Measurements from ENCODE around the gene FLNB. TPM values are rescaled to one million over a fixed set of nuclear protein-coding genes. Genes with fewer than 3 reads are reported as not detected.

The FLNB gene
- total and polyA plus RNA-seq, 4 experiments from 2014 or later, result 3.9 to 28.5 (median 18.5) TPM

DNA sequence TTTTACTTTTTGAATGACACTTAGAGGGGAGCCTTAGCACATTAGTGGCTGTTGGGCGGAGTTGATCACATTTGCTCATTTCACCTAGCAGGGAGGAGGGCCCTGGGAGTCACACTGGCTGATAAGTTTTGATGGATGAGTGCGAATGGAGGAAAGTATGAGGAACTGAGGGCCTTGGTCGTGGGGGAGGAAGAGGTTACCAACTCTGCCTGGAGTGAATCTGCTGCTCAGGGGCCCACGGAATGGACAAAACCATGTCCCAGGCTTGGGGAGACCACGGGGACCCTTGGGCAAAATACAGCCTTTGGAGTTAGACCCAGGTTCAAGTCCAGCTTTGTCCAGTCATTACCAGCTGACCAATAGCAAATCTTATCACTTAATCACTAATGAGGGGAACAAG is 5.1 kb upstream of the FLNB start:
- no peak for DNase-seq
- peaks cover 13% of the 10 kb centered on the region for H3K4me1 ChIP-seq (ENCODE audit: insufficient read depth, low read length)
- no peaks in the 10 kb centered on the region for H3K27me3 Mint-ChIP-seq
- peaks cover 8 to 15% (median 11%) of the 10 kb centered on the region in 4 donors for H3K4me1 Mint-ChIP-seq
- H3K27ac Mint-ChIP-seq, result no peak overlapping the region
- intact Hi-C loops (cut with micrococcal nuclease), result loop anchor here (10.0 kb wide), 1 partner anchor 432 kb away; the partner anchor contains the start of gene PDHB
- no peaks in the 10 kb centered on the region for H3K9me3 Mint-ChIP-seq
- H3K4me3 Mint-ChIP-seq, result peak overlapping the region in 1 of 8 donors; percentile 26
- no peaks in the 10 kb centered on the region for H3K9me3 ChIP-seq (ENCODE audit: control insufficient read depth in 1 of 2, low read length in 2 of 2)
- no peaks in the 10 kb centered on the region for H3K27me3 ChIP-seq (ENCODE audit: insufficient read depth, low read length)
- ChIA-PET CTCF (ENCODE audit: partially characterized antibody) (no interaction called here), POLR2A (ENCODE audit: partially characterized antibody) (no interaction called here)
- no peak overlapping the region for H3K4me3 ChIP-seq (ENCODE audit: low read length in 2 of 2)
- H3K27ac ChIP-seq (ENCODE audit: low read depth, low read length), result no peak overlapping the region
- no peaks in the 10 kb centered on the region for H3K36me3 ChIP-seq (ENCODE audit: insufficient read depth, low read length)
- H3K36me3 Mint-ChIP-seq, result no peaks in the 10 kb centered on the region

DNA sequence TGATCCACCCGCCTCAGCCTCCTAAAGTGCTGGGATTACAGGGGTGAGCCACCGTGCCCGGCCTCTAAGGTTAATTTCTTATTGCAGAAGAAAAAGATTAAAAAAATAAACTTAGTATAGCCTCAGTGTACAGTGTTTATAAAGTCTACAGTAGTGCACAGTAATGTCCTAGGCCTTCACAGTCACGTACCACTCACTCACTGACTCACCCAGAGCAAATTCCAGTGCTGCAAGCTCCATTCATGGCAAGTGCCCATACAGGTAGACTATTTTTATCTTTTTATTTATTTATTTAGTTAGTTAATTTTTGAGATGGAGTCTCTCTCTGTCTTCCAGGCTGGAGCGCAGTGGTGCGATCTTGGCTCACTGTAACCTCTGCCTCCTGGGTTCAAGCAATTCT is 3.2 kb upstream of the FLNB start:
- POLR2A ChIA-PET (ENCODE audit: partially characterized antibody), result interaction anchor here (0.6 to 1.1 kb wide), 2 partner anchors 8 to 18 kb away, joined by 3 read pairs; no protein-coding TSS in a partner anchor
- intact Hi-C loops (cut with micrococcal nuclease), result loop anchor here (10.0 kb wide), 1 partner anchor 430 kb away; the partner anchor contains the start of gene PDHB
- no peaks in the 10 kb centered on the region for H3K36me3 Mint-ChIP-seq
- Histone ChIP-seq H3K36me3 (ENCODE audit: insufficient read depth, low read length) (no peaks in the 10 kb centered on the region), H3K4me1 (ENCODE audit: insufficient read depth, low read length) (peaks cover 12% of the 10 kb centered on the region), H3K9me3 (ENCODE audit: control insufficient read depth in 1 of 2, low read length in 2 of 2) (no peaks in the 10 kb centered on the region), H3K27me3 (ENCODE audit: insufficient read depth, low read length) (no peaks in the 10 kb centered on the region), H3K27ac (ENCODE audit: low read depth, low read length) (no peak overlapping the region), H3K4me3 (ENCODE audit: low read length in 2 of 2) (no peak overlapping the region)
- H3K4me3 Mint-ChIP-seq, result no peak overlapping the region
- H3K9me3 Mint-ChIP-seq, result no peaks in the 10 kb centered on the region
- H3K4me1 Mint-ChIP-seq, result peaks cover 8 to 19% (median 9%) of the 10 kb centered on the region in 4 donors
- CTCF ChIA-PET (ENCODE audit: partially characterized antibody), result interaction anchor here (0.9 to 1.3 kb wide), 2 partner anchors 162 to 173 kb away, joined by 3 to 4 read pairs; no protein-coding TSS in a partner anchor
- H3K27me3 Mint-ChIP-seq, result no peaks in the 10 kb centered on the region
- no peak for DNase-seq
- H3K27ac Mint-ChIP-seq, result no peak overlapping the region

DNA sequence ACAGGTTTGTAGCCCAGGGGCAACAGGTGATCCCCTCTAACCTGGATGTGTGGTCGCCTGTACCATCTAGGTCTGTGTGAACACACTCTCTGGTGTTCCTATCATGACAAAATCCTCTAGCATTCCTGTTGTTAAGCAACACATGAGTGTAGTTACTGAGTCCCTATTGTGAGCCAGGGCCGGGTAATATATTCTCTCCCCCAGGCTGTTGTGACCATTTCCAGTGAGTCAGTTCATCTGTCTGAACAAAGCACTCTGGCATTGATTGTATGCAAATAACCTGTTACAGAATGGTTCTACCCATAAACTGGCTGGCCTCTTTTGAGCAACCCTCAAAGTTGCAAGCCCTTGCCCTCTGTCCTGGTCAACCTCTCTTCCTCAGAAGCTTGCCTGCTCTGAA is 2.6 kb upstream of the FLNB start:
- Mint-ChIP-seq H3K4me1 (peaks cover 8 to 26% (median 12%) of the 10 kb centered on the region in 4 donors), H3K27me3 (no peaks in the 10 kb centered on the region), H3K27ac (peak overlapping the region in 1 of 7 donors; percentile 68), H3K9me3 (no peaks in the 10 kb centered on the region), H3K4me3 (no peak overlapping the region), H3K36me3 (no peaks in the 10 kb centered on the region)
- intact Hi-C loops (cut with micrococcal nuclease), result loop anchor here (10.0 kb wide), 1 partner anchor 429 kb away; the partner anchor contains the start of gene PDHB
- H3K27ac ChIP-seq (ENCODE audit: low read depth, low read length), result no peak overlapping the region
- no peaks in the 10 kb centered on the region for H3K36me3 ChIP-seq (ENCODE audit: insufficient read depth, low read length)
- CTCF ChIA-PET (ENCODE audit: partially characterized antibody), result interaction anchor here (1.1 kb wide), 1 partner anchor 212 kb away, joined by 4 read pairs; no protein-coding TSS in a partner anchor
- H3K9me3 ChIP-seq (ENCODE audit: control insufficient read depth in 1 of 2, low read length in 2 of 2), result no peaks in the 10 kb centered on the region
- DNase-seq, result no peak
- POLR2A ChIA-PET (ENCODE audit: partially characterized antibody), result interaction anchor here (1.1 kb wide), 1 partner anchor 17 kb away, joined by 3 read pairs; no protein-coding TSS in a partner anchor
- H3K4me1 ChIP-seq (ENCODE audit: insufficient read depth, low read length), result peaks cover 19% of the 10 kb centered on the region
- no peak overlapping the region for H3K4me3 ChIP-seq (ENCODE audit: low read length in 2 of 2)
- H3K27me3 ChIP-seq (ENCODE audit: insufficient read depth, low read length), result no peaks in the 10 kb centered on the region

DNA sequence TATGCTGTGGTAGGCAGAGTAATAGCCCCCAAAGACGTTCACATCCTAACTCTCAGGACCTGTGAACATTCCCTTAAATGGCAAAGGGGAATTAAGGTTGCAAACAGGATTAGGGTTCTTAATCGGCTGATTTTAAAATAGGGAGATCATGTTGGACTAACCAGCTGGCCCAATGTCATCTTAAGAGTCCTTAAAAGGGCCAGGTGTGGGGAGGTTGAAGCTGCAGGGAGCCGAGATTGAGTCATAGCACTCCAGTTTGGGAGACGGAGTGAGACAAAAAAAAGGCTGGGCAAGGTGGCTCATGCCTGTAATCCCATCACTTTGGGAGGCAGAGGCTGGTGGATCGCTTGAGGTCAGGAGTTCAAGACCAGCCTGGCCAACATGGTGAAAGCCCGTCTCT is 1.6 kb upstream of the FLNB start:
- H3K4me1 ChIP-seq (ENCODE audit: insufficient read depth, low read length), result peaks cover 20% of the 10 kb centered on the region
- intact Hi-C loops (cut with micrococcal nuclease), result loop anchor here (10.0 kb wide), 1 partner anchor 428 kb away; the partner anchor contains the start of gene PDHB
- Mint-ChIP-seq H3K4me1 (peaks cover 11 to 35% (median 18%) of the 10 kb centered on the region in 4 donors), H3K4me3 (peak overlapping the region; percentile 1 to 71 (median 18)), H3K9me3 (no peaks in the 10 kb centered on the region), H3K36me3 (no peaks in the 10 kb centered on the region), H3K27ac (peak overlapping the region in 3 of 7 donors; percentile 4 to 54 (median 29)), H3K27me3 (no peaks in the 10 kb centered on the region)
- no peak overlapping the region for H3K4me3 ChIP-seq (ENCODE audit: low read length in 2 of 2)
- no peaks in the 10 kb centered on the region for H3K27me3 ChIP-seq (ENCODE audit: insufficient read depth, low read length)
- POLR2A ChIA-PET (ENCODE audit: partially characterized antibody), result no interaction called here
- no peak for DNase-seq
- H3K36me3 ChIP-seq (ENCODE audit: insufficient read depth, low read length), result no peaks in the 10 kb centered on the region
- H3K27ac ChIP-seq (ENCODE audit: low read depth, low read length), result no peak overlapping the region
- CTCF ChIA-PET (ENCODE audit: partially characterized antibody), result interaction anchor here (1.1 to 2.9 kb wide), 7 partner anchors 8 to 211 kb away, joined by 3 to 36 read pairs (median 5); no protein-coding TSS in a partner anchor
- no peaks in the 10 kb centered on the region for H3K9me3 ChIP-seq (ENCODE audit: control insufficient read depth in 1 of 2, low read length in 2 of 2)

DNA sequence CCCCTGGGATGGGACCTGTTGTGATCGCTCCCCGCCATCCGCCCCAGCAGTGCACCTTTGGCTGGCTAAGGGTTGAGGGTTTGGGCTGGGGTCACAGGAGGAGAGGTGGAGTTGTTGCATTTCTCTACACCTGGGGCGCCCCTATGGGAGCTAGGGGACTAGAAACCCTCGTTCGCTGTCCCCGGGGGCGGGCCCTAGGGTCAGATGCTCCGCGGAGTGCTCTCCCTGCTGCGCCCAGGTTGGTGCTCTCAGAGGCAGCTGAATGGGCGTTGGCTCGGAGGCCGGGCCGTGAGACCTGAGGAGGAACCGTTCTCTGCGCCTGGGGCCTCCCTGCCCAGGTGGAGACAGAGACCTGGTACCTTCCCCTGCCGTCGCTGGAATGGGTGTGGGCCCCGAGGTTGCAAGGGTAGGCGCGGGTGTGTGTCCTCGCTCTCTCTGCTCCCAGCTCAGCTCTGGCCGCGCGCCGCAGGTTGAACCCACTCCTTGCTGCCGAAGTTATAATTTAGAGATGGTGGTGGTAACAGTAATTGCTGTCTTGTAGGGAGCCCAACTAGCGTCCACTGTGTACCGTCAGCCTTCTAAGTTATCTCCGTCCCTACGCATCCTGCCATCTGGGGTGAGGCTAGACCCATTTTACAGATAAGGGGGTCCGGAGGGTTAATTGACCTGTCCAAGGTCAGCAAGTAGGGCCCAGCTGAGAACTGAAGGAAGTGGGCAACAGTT is 965 bp downstream of the FLNB start:
- H3K4me3 ChIP-seq (ENCODE audit: low read length in 2 of 2), result peak overlapping the region; percentile 65 to 100
- Mint-ChIP-seq H3K36me3 (no peaks in the 10 kb centered on the region), H3K4me3 (peak overlapping the region; percentile 83 to 94 (median 90)), H3K9me3 (no peaks in the 10 kb centered on the region), H3K4me1 (peaks cover 19 to 50% (median 31%) of the 10 kb centered on the region in 4 donors), H3K27ac (peak overlapping the region; percentile 47 to 74 (median 67)), H3K27me3 (no peaks in the 10 kb centered on the region)
- POLR2A ChIA-PET (ENCODE audit: partially characterized antibody), result interaction anchor here (1.4 to 1.7 kb wide), 2 partner anchors 297 to 453 kb away, joined by 5 read pairs; partner anchors contain the start of genes HTD2, PDE12 and RPP14
- peaks cover 33% of the 10 kb centered on the region for H3K4me1 ChIP-seq (ENCODE audit: insufficient read depth, low read length)
- peak in 4 of 5 donors; percentile 21 to 40 (median 25) for DNase-seq
- H3K27ac ChIP-seq (ENCODE audit: low read depth, low read length), result peak overlapping the region; percentile 51
- no peaks in the 10 kb centered on the region for H3K36me3 ChIP-seq (ENCODE audit: insufficient read depth, low read length)
- no peaks in the 10 kb centered on the region for H3K9me3 ChIP-seq (ENCODE audit: control insufficient read depth in 1 of 2, low read length in 2 of 2)
- H3K27me3 ChIP-seq (ENCODE audit: insufficient read depth, low read length), result no peaks in the 10 kb centered on the region
- intact Hi-C loops (cut with micrococcal nuclease), result loop anchor here (2.0 to 10.0 kb wide), 2 partner anchors 108 to 426 kb away; partner anchors contain the start of gene PDHB
- CTCF ChIA-PET (ENCODE audit: partially characterized antibody), result interaction anchor here (0.7 to 2.9 kb wide), 12 partner anchors 7 to 215 kb away, joined by 3 to 36 read pairs (median 6); no protein-coding TSS in a partner anchor

DNA sequence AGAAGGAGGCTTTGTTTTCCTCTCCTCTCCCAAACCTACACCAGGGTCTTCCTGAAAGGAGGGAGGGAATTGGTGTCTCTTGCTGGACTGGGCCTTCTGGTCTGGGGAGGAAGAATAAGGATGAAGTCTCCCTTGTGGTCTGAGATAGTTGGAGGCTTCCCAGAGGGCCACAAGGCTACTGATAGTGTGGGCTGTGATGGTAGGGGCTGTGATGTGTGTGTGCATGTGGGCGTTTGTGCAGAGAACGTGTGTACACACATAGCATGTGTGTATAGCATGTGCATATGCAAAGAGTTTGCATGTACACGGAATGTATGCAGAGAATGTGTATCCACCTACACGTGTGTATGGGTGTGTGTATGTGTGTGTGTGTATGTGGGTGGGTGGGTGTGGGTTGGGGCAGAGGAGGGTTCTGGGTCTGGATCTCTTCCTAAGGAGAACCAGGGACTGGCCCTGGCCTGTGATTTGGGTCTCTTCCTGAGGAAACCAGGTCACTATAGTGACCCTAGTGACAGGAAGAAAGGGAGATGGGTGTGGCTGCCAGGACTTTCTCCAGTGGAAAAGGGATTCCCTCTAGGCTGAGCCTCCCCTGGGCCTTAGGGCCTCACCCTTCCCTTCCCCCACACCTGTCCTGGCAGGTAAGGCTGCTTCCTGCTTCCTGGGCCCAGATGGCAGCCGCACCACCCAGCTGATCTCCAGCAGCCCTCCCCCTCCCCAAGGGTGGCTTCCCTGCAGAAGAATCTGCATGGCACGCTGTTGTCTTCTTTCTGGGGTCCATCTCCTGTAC is 1.7 kb downstream of the FLNB start:
- H3K36me3 Mint-ChIP-seq, result no peaks in the 10 kb centered on the region
- no peaks in the 10 kb centered on the region for H3K9me3 Mint-ChIP-seq
- ChIA-PET CTCF (ENCODE audit: partially characterized antibody) (interaction anchor here (1.2 to 2.8 kb wide), 6 partner anchors 10 to 207 kb away, joined by 3 to 20 read pairs (median 6); no protein-coding TSS in a partner anchor), POLR2A (ENCODE audit: partially characterized antibody) (no interaction called here)
- Histone ChIP-seq H3K4me3 (ENCODE audit: low read length in 2 of 2) (peak overlapping the region; percentile 65 to 100), H3K27ac (ENCODE audit: low read depth, low read length) (no peak overlapping the region), H3K9me3 (ENCODE audit: control insufficient read depth in 1 of 2, low read length in 2 of 2) (no peaks in the 10 kb centered on the region), H3K27me3 (ENCODE audit: insufficient read depth, low read length) (no peaks in the 10 kb centered on the region), H3K36me3 (ENCODE audit: insufficient read depth, low read length) (no peaks in the 10 kb centered on the region), H3K4me1 (ENCODE audit: insufficient read depth, low read length) (peaks cover 33% of the 10 kb centered on the region)
- DNase-seq, result peak in 1 of 5 donors; percentile 38
- H3K27me3 Mint-ChIP-seq, result no peaks in the 10 kb centered on the region
- intact Hi-C loops (cut with micrococcal nuclease), result loop anchor here (2.0 to 10.0 kb wide), 2 partner anchors 107 to 425 kb away; partner anchors contain the start of gene PDHB
- H3K4me3 Mint-ChIP-seq, result peak overlapping the region; percentile 83 to 94 (median 90)
- peaks cover 19 to 50% (median 31%) of the 10 kb centered on the region in 4 donors for H3K4me1 Mint-ChIP-seq
- H3K27ac Mint-ChIP-seq, result peak overlapping the region; percentile 14 to 74 (median 47)
